Measurements from ENCODE around the gene SLC25A27.
"Not testable (repeated sequence)": the region's sequence is repeated elsewhere in the genome, so short reads cannot be mapped to it uniquely, and the experiment has no call there.

SLC25A27 gene, protein sequence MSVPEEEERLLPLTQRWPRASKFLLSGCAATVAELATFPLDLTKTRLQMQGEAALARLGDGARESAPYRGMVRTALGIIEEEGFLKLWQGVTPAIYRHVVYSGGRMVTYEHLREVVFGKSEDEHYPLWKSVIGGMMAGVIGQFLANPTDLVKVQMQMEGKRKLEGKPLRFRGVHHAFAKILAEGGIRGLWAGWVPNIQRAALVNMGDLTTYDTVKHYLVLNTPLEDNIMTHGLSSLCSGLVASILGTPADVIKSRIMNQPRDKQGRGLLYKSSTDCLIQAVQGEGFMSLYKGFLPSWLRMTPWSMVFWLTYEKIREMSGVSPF

GRCh38 chr6:46652603-46653438, at the start of gene SLC25A27, which contains the start of gene CYP39A1:
Gene SLC25A27 (plus strand): TSS chr6:46652975. CDS start chr6:46653193, 218 bp downstream.
Gene CYP39A1 (minus strand): TSS chr6:46652818. CDS start chr6:46652582, 236 bp downstream.
- peak; percentile 92 for DNase-seq (ENCODE audit: low spot score)

GRCh38 chr6:46605091-46605797, 47.5 kb upstream of the SLC25A27 start:
- no peak for DNase-seq (ENCODE audit: low spot score)

DNA sequence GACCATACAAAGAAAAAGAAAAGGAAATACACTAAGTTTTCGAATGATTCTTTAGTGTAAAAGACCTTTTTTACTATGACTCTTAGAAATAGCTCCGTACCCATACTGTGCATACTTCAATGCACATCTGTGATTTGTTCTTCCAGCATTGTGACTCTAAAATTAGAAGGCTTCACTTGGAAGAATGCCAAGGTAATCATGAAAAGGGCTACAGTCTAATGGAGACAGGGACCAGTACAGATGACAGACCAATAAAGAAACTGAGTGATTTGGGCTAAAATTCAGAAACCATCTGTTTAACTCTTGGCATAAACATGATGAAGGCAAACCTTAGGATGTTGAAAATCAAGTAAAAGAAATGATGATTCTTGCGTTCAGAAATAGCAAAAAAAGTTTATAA, 46.4 kb upstream of the SLC25A27 start:
- no peak for DNase-seq (ENCODE audit: low spot score)

GRCh38 chr6:46610862-46611553, 41.8 kb upstream of the SLC25A27 start:
- no peak for DNase-seq (ENCODE audit: low spot score)

GRCh38 chr6:46612645-46613044, 40.1 kb upstream of the SLC25A27 start:
- DNase-seq (ENCODE audit: low spot score): no peak

- DNase-seq (ENCODE audit: low spot score): no peak
Measured at GRCh38 chr6:46618726-46619125, 34.0 kb upstream of the SLC25A27 start.

GRCh38 chr6:46626228-46626909, 26.4 kb upstream of the SLC25A27 start:
- no peak for DNase-seq (ENCODE audit: low spot score)

DNA sequence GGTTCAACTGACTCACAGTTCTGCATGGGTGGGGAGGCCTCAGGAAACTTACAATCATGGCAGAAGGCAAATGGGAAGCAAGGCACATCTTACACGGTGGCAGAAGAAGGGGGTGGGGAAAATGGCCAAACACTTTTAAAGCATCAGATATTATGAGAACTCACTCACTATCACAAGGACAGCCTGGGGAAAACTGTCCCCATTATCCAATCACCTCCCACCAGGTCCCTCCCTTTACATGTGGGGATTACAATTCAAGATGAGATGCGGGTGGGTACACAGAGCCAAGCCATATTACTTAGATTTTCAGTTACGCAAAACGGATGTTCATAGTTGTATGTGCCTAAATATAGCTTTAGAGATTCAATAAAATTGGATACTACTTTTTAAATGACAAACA, 25.8 kb upstream of the SLC25A27 start:
- DNase-seq (ENCODE audit: low spot score): no peak

DNA sequence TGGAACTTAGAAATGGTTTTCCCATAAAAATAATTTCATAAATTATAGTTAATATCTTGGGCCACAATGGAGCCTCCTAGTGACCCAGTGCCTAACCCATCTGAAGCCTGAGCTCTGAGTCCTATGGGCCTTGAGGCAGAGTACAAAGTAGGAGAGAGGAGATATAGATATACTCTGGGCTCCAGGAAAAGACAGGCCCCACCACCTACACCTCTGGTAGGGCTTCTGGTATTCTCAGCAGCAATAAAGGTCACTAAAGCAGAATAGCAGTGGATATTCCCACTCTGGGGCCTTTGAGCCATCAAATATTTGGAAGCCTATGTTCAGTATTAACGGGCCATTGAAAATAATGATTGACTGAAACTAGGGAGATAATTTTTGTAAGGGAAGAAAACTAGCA, 24.3 kb upstream of the SLC25A27 start:
- no peak for DNase-seq (ENCODE audit: low spot score)

GRCh38 chr6:46628976-46629375, 23.8 kb upstream of the SLC25A27 start:
- no peak for DNase-seq (ENCODE audit: low spot score)

DNA sequence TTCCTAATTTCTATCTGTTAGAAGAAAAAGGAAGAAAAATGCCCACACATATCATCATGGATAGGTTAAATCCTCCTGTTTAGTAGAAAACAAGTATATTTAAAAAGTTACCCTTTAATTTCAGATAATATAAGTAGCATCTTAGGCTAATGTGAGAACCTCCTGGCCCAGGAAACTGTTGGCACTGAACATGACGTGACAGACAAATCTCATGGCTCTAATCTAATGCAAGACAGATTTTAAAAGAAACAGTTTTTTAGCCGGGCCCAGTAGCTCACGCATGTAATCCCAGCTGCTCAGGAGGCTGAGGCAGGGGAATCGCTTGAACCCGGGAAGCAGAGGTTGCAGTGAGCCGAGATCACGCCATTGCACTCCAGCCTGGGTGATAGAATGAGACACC, 23.1 kb upstream of the SLC25A27 start:
- DNase-seq (ENCODE audit: low spot score): no peak

DNA sequence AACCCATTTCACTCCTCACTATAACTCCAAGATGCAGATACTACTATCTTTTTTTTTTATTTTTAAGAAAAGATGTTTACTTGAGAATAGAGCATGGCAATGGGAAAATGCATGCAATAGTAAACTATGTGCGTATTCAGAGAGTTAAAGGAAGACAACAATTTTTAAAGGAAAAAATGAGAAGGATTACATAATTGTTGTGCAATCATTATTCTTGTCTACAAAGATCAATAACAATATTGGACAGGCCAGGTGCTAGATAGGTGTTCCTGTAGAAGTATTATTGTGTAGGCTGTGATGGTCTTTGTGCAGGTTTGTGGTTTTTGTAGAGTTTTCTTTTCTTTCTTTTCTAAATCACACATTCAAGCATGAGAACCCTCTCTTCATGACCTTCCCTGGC, 20.7 kb upstream of the SLC25A27 start:
- no peak for DNase-seq (ENCODE audit: low spot score)

GRCh38 chr6:46635462-46635861, 17.3 kb upstream of the SLC25A27 start:
- DNase-seq (ENCODE audit: low spot score): no peak

DNA sequence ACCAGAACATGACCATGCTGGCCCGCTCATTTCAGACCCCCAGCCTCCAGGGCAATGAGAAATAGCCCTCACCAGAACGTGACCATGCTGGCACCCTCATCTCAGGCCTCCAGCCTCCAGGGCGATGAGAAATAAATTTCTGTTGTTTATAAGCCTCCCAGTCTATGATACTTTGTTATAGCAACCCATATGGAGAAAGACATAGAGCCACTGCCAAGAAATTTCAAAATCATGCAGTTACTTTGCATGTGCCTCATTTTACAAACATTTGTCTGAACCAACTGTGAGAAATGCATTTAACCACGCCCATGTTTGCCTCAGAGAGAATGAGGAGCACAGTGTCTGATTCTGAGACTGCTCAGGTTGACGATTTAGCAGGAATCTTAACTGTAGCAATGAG, 15.6 kb upstream of the SLC25A27 start:
- no peak for DNase-seq (ENCODE audit: low spot score)

- DNase-seq (ENCODE audit: low spot score): no peak
Measured at GRCh38 chr6:46637933-46638332, 14.8 kb upstream of the SLC25A27 start.

DNA sequence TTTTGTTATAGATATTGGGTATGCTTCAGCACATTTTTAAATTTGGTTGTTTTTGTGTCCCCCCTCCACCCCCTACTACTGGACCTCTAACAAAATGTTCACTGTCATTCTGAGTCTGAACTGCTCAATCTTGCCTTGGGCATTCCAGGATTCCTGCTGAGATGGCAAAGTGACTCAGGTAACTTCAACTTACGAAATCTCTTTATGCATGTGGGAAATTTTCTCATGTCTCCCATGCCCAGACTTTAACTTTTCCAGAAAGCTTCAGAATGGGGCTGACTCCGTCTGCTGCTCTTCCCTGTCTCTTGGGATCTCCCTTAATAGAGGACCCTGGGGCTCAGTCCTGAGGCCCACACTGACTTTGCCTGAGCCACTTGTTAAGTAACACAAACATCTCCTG, 14.1 kb upstream of the SLC25A27 start:
- DNase-seq (ENCODE audit: low spot score): no peak

DNA sequence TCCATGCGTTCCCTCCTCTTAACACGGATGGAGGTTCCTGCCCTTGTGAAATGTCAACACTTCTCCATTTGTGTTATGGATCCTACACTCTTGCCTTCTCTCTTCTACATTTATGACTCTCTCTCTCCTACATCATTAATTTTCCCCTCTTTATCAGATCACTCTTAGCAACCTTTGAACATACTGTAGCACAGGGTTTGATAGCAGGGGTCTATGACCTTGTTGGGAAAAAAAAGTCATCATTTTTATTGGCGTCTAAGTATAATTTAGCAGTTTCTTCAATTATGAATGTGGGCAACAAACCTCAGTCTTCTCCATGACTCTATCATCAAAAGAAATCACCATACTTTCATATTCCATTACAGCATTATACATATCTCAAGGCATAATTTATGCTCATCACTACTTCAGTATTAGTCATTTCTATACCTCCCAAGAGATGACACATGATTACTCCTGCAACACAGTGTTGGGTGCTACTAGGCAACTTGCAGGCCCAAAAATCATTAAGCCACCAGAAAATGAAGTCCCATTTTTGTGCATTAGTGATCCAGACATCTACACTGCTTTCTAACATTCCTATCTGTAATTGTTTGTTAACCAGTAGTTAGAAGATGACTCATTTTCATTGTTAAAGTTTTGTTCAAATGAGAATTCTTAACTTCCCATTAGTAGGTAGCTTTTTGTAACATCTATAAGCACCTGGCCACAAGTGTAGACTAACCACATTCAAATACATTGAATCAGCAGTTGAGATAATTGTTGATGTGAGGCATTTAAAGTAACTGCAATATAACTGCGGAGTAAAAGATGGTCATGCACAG, 9.6 kb upstream of the SLC25A27 start:
- DNase-seq (ENCODE audit: low spot score): no peak

DNA sequence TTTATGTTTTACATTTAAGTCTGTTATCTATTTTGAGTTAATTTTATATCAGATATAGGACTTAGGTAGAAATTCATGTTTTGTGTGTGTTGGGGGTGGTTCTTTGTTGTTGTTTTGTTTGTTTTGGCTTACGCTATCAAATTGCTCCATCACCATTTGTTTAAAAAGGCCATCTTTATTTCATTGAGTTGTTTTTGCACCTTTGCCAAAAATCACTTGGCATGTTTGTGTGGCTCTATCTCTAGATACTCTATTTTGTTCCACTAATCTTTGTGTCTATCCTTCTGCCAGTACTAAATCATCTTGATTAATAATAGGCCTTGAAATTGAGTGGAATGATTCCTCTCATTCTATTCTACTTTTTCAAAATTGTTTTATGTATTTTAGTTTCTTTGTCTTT, 7.5 kb upstream of the SLC25A27 start:
- no peak for DNase-seq (ENCODE audit: low spot score)

DNA sequence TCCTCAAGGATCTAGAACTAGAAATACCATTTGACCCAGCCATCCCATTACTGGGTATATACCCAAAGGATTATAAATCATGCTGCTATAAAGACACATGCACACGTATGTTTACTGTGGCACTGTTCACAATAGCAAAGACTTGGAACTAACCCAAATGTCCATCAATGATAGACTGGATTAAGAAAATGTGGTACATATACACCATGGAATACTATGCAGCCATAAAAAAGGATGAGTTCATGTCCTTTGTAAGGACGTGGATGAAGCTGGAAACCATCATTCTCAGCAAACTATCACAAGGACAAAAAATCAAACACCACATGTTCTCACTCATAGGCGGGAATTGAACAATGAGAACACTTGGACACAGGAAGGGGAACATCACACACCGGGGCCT, 4.7 kb upstream of the SLC25A27 start:
- DNase-seq (ENCODE audit: low spot score): not testable (repeated sequence)

DNA sequence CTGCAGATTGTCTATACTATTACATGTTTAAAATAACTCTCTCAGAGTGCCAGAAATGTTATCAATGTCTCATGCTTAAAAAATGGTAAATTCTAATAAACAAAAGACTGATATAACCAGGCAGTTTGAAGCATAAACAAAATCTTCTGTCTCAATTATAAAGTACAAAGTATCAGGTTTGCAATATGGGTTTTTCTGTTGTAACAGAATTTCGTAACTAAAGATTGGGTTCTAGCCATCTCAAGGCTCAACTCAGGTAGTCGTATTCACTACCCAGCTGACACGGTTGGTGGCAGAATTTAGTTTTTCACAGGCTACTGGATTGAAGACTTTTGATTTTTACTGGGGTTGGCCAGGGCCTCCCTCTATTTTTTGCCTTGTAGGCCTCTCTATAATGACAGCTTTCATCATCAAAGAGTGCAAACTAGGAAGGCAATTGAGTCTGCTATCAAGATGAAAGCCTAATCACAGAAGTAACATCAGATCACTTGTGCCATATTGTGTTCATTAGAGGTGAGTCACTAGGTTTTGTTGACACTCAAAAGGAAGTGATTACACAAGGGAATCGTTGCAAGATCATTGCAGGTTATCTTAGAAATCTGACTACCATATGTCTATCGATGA, 3.8 kb upstream of the SLC25A27 start:
- no peak for DNase-seq (ENCODE audit: low spot score)

Measured in left forelimb (tissue), 1 donor.